Fibroblast of pulmonary artery (primary cell): Measurements from ENCODE around the gene RFX1.
"Not testable (repeated sequence)": the region's sequence is repeated elsewhere in the genome, so short reads cannot be mapped to it uniquely, and the experiment has no call there.

Experiments
- DNase-seq: peaks from one replicate; pipeline ENCODE4 v3.0.0-alpha.2; 2010; ENCODE audit warnings: low read depth
- H3K4me3 ChIP-seq: replicated peaks from 2 replicates; pipeline ENCODE4 v1.5.1; 2011; ENCODE audit warnings: low read depth, mild to moderate bottlenecking, control low read depth, low read length, moderate library complexity
- TF ChIP-seq, protein P1 (sequence below): IDR thresholded peaks from 2 replicates; pipeline ENCODE4 v1.5.1; 2011; ENCODE audit warnings: mild to moderate bottlenecking, control low read depth, low read length, inconsistent platforms; ENCODE audit errors: missing control alignments

Gene RFX1

DNA sequence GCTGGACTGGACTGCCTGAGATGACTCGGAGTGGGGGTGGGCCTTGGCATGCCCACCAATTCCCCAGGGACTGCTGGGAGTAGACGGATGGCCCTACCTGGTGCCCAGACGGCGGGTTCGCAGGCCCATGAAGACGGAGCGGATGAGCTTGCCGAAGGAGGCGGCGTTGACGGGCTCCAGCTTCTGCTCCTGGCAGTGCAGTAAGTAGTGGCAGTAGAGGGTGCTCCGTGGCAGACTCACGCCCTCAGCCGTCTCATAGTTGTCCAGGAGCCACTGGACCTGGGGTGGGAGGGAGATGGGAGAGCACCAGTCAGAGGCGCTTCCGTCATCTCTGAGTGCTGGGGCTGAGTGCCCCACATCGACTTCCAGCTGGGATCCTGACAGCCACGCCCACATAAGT lies 36.2 kb downstream of the RFX1 start:
- no peak for DNase-seq
- TF ChIP-seq, protein P1, sequence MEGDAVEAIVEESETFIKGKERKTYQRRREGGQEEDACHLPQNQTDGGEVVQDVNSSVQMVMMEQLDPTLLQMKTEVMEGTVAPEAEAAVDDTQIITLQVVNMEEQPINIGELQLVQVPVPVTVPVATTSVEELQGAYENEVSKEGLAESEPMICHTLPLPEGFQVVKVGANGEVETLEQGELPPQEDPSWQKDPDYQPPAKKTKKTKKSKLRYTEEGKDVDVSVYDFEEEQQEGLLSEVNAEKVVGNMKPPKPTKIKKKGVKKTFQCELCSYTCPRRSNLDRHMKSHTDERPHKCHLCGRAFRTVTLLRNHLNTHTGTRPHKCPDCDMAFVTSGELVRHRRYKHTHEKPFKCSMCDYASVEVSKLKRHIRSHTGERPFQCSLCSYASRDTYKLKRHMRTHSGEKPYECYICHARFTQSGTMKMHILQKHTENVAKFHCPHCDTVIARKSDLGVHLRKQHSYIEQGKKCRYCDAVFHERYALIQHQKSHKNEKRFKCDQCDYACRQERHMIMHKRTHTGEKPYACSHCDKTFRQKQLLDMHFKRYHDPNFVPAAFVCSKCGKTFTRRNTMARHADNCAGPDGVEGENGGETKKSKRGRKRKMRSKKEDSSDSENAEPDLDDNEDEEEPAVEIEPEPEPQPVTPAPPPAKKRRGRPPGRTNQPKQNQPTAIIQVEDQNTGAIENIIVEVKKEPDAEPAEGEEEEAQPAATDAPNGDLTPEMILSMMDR = no peak

DNA sequence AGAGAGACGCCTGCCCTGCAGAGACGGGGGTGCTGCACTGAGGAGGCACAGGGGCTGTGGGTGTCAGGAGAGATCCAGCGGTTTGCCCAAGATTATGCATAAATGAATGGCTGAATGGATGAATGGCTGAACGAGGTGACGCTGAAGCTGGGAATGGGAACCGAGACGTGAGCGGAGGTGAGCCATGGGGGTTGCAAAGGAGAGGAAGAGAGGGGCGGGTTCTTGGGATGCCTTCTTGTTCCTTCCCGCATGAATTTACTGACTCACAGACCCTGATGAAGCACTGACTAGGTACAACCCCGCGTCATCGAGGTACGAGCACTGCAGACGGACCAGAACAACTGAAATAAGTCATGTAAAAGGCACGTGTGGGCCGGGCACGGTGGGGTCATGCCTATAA lies 37.1 kb downstream of the RFX1 start:
- TF ChIP-seq, protein P1 = no peak
- H3K4me3 ChIP-seq = no peak overlapping the region
- no peak for DNase-seq

More for the DNA sequence above, 36.2 kb downstream of the RFX1 start:
- no peak overlapping the region for H3K4me3 ChIP-seq

DNA sequence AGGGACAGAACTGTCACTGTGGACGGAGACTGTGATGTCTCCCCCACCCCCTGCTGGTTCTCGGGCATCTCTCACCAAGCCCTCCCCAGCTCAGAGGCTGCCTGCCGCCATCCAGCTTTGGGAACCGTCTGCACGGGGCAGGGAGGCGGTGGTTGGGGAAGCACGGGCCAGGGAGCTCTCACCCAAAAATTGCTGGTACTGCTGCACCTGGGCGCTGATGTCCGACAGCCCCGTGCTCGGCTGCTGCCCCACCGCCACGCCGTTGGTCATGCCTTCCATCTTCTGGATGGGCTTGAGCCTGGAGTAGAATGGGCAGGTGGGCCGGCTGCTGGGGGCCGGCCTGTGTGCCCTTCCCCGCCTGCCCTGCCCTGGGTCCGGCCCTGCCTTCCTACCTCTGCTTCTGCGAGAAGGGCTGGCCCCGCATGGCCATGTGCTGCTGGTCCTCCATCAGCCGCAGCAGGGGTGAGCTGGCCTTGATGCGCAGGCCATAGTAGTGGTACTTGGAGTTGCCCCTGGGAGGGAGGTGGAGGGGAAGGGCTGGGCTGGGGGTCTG lies 37.7 kb downstream of the RFX1 start:
- TF ChIP-seq, protein P1 = no peak
- no peak overlapping the region for H3K4me3 ChIP-seq

DNA sequence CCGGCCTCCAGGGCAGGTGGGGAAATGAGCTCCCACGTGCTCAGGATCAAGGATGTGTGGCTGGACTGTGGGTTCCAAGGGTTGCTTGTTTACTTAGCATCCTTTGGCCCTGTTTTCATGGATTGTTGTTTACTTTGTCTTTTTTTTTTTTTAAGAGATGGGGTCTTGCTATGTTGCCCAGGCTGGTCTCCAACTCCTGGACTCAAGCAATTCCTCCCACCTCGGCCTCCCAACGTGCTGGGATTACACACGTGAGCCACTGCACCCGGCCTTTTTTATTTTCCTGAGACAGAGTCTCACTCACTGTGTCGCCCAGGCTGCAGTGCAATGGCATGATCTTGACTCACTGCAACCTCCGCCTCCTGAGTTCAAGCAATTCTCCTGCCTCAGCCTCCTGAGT lies 38.9 kb downstream of the RFX1 start:
- not testable (repeated sequence) for DNase-seq, H3K4me3 ChIP-seq

More for the DNA sequence above, 37.7 kb downstream of the RFX1 start:
- no peak for DNase-seq

DNA sequence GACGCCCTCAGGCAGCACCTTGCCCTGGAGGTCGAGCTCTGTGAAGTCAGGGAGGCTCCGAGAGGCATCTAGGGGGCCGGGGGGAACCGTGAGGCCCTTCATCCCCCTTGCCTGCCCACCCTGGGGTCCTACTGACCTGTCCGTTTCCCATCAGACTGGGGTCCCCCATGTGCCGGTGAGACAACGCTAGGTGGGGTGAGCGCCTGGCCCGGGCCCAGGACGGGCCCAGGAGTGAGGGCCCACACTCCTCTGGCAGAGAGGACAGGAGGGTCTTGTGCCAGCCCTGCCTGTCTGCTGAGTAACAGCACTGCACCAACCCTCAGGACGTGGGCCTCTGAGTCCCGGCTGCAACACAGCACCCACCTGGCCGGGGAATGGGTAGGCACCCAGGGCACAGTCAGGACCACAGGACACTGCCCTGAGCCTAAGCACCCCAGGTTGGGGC lies 39.4 kb downstream of the RFX1 start:
- H3K4me3 ChIP-seq = no peak overlapping the region
- TF ChIP-seq, protein P1 = no peak
- no peak for DNase-seq

DNA sequence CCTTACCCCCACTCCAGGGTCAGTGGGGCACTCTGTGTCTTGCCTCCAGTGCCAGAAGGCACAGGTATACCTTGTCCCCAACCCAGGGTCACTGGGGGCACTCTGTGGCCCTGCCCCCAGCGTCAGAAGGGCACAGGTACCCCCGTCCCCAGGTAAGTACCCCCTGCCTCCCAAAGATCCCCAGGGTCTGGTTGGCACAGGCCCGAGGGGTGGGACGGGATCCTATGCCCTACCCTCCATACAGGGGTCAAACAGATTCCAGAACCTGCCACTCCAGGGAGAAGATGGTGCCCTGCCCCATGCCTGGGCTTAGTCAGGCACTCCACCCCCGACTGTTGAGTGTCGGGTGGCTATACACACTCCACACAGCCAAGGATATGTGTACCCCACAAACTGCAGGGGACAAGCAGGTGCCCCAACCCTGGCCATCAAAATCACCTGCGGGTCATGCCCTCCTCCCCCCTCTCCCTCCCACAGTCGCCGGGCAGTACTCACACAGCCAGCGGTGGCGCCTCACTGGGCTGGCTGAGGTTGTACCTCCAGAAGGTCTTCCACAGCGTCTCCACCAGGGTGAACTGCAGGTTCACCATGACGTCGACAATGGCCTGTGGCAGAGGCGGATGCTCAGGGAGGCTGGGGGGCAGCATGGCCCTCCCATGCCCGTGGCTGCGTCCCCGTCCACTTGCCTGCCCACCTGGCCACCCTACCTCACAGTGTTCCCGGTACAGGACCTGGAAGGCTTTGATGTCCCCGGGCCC lies 40.0 kb downstream of the RFX1 start:
- TF ChIP-seq, protein P1 = no peak
- no peak overlapping the region for H3K4me3 ChIP-seq
- DNase-seq = no peak

DNA sequence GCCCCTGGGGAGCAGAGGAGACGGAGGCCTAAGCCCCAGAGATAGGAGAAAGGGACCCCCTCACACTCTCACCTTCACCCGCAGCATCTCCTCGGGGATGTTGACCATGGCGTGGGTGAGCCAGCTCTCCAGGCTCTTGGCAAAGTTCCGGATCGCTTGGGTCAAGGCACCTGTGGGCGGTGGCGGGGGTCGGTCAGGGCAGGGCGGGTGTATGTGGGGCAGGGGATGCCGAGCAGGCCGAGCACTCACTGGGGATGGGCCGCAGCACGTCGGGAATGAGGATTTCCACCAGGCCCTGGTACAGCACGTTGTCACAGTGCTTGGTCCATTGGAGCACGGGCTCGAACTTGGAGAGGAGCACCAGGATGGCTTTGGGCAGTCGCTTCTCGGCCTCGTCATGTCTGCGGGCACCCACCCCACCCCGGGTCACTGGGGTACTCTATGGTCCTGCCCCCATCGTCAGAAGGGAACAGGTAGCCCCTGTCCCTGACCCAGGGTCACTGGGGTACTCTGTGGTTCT lies 40.7 kb downstream of the RFX1 start:
- TF ChIP-seq, protein P1 = no peak
- no peak for DNase-seq
- H3K4me3 ChIP-seq = no peak overlapping the region
